Neural progenitor cell (in vitro differentiated cells): ENCODE results near the gene ZNF777. TPM values are rescaled to one million over a fixed set of nuclear protein-coding genes. Genes with fewer than 3 reads are reported as not detected.

Source experiments
- DNase-seq: peaks from one replicate; pipeline ENCODE4 v3.0.0-alpha.2; 2016; ENCODE audit warnings: low spot score
- H2AFZ ChIP-seq: fragments of 200-600 bp; sonication (generic); replicated peaks from 2 replicates; pipeline ENCODE4 v1.6.1; 2016; ENCODE audit warnings: antibody characterized with exemption
- H3F3A ChIP-seq: fragments of 200-600 bp; sonication (generic); 2 replicates; pipeline ENCODE4 v1.6.1; 2016; ENCODE audit warnings: antibody characterized with exemption, low read depth
- H3K27ac ChIP-seq: fragments of 200-600 bp; sonication (generic); 2 replicates; pipeline ENCODE4 v1.5.1; 2016; ENCODE audit warnings: mild to moderate bottlenecking
- H3K27me3 ChIP-seq: fragments of 200-600 bp; sonication (generic); 2 replicates; pipeline ENCODE4 v1.6.1; 2016; ENCODE audit warnings: mild to moderate bottlenecking, moderate library complexity
- H3K36me3 ChIP-seq: fragments of 200-600 bp; sonication (generic); 2 replicates; pipeline ENCODE4 v1.5.1; 2016
- H3K4me1 ChIP-seq: fragments of 200-600 bp; sonication (generic); 2 replicates; pipeline ENCODE4 v1.6.1; 2016; ENCODE audit warnings: mixed run types
- H3K4me2 ChIP-seq: fragments of 200-600 bp; sonication (generic); 2 replicates; pipeline ENCODE4 v1.6.1; 2016
- H3K4me3 ChIP-seq: fragments of 200-600 bp; sonication (generic); 2 replicates; pipeline ENCODE4 v1.5.1; 2016
- H3K79me2 ChIP-seq: fragments of 200-600 bp; sonication (generic); 2 replicates; pipeline ENCODE4 v1.6.1; 2016; ENCODE audit warnings: low read depth
- H3K9ac ChIP-seq: fragments of 200-600 bp; sonication (generic); 2 replicates; pipeline ENCODE4 v1.6.1; 2016
- H3K9me3 ChIP-seq: fragments of 200-600 bp; sonication (generic); 2 replicates; pipeline ENCODE4 v1.5.1; 2016; ENCODE audit warnings: low read depth
- H4K20me1 ChIP-seq: fragments of 200-600 bp; sonication (generic); 2 replicates; pipeline ENCODE4 v1.6.1; 2016; ENCODE audit warnings: low read depth
- H3K27ac Mint-ChIP-seq: 3 replicates; pipeline ENCODE4 v1.8.0; 2021; ENCODE audit warnings: mixed read lengths
- H3K27me3 Mint-ChIP-seq: 2 replicates; pipeline ENCODE4 v1.8.0; 2022; ENCODE audit warnings: low read depth, mild to moderate bottlenecking, inconsistent platforms, moderate library complexity, mixed read lengths; ENCODE audit not compliant: insufficient read depth
- H3K36me3 Mint-ChIP-seq: 3 replicates; pipeline ENCODE4 v1.8.0; 2021; ENCODE audit warnings: mixed read lengths
- H3K4me1 Mint-ChIP-seq: 3 replicates; pipeline ENCODE4 v1.8.0; 2021; ENCODE audit warnings: mixed read lengths
- H3K4me3 Mint-ChIP-seq: 3 replicates; pipeline ENCODE4 v1.8.0; 2021; ENCODE audit warnings: mild to moderate bottlenecking, moderate library complexity, mixed read lengths
- H3K9me3 Mint-ChIP-seq: 3 replicates; pipeline ENCODE4 v1.8.0; 2020; ENCODE audit warnings: mixed read lengths
- CTCF ChIP-seq: fragments of 200-600 bp; sonication (generic); IDR thresholded peaks from 2 replicates; pipeline ENCODE4 v1.5.1; 2017; ENCODE audit warnings: antibody characterized with exemption, mild to moderate bottlenecking
- EZH2 ChIP-seq: fragments of 200-600 bp; sonication (generic); IDR thresholded peaks from 2 replicates; pipeline ENCODE4 v1.6.1; 2017; ENCODE audit warnings: antibody characterized with exemption, mild to moderate bottlenecking, moderate library complexity
- EZH2phosphoT487 ChIP-seq: fragments of 200-600 bp; sonication (generic); IDR thresholded peaks from 2 replicates; pipeline ENCODE4 v1.6.1; 2017; ENCODE audit warnings: antibody characterized with exemption
- total RNA-seq: library from RNA; depleted of rRNA; stranded (reverse); fragments of >200 nt; gene quantifications from 2 replicates; pipeline ENCODE4 v1.2.3, GENCODE V29; 2015; ENCODE audit warnings: low replicate concordance

ZNF777 gene
- total RNA-seq, 1 donor from 2014 or later = 6.6 TPM

- Histone ChIP-seq H3K9ac (no peak overlapping the region), H3K4me2 (no peak overlapping the region), H3K4me1 (no peaks in the 10 kb centered on the region), H3F3A (no peaks in the 10 kb centered on the region), H3K36me3 (peaks cover 14% of the 10 kb centered on the region), H3K4me3 (no peak overlapping the region), H3K27ac (no peak overlapping the region), H3K9me3 (peaks cover 6% of the 10 kb centered on the region), H3K27me3 (no peaks in the 10 kb centered on the region), H4K20me1 (no peaks in the 10 kb centered on the region), H2AFZ (no peak overlapping the region), H3K79me2 (peaks cover 10% of the 10 kb centered on the region)
- H3K4me1 Mint-ChIP-seq = no peaks in the 10 kb centered on the region
- peaks cover 2% of the 10 kb centered on the region for H3K27me3 Mint-ChIP-seq
- H3K9me3 Mint-ChIP-seq = peaks cover 5% of the 10 kb centered on the region
- H3K36me3 Mint-ChIP-seq = peaks cover 47% of the 10 kb centered on the region
- H3K4me3 Mint-ChIP-seq = no peak overlapping the region
- no peak overlapping the region for H3K27ac Mint-ChIP-seq
- TF ChIP-seq EZH2phosphoT487 (no peak), CTCF (no peak), EZH2 (no peak)
- DNase-seq = no peak
Observed at GRCh38 chr7:149479568-149479967, 18.7 kb upstream of the ZNF777 start.

- H3K9ac ChIP-seq = no peak overlapping the region
- Mint-ChIP-seq H3K36me3 (peaks cover 47% of the 10 kb centered on the region), H3K27ac (no peak overlapping the region), H3K9me3 (peaks cover 5% of the 10 kb centered on the region), H3K4me3 (no peak overlapping the region), H3K4me1 (no peaks in the 10 kb centered on the region), H3K27me3 (peaks cover 2% of the 10 kb centered on the region)
- no peak for DNase-seq
- H3K79me2 ChIP-seq = peaks cover 10% of the 10 kb centered on the region
- no peak overlapping the region for H3K4me2 ChIP-seq
- H3K9me3 ChIP-seq = peaks cover 6% of the 10 kb centered on the region
- H2AFZ ChIP-seq = no peak overlapping the region
- H3K27ac ChIP-seq = no peak overlapping the region
- H3K4me1 ChIP-seq = no peaks in the 10 kb centered on the region
- H3K36me3 ChIP-seq = peaks cover 14% of the 10 kb centered on the region
- TF ChIP-seq EZH2phosphoT487 = no peak
- TF ChIP-seq CTCF = no peak
- no peak for TF ChIP-seq EZH2
- no peaks in the 10 kb centered on the region for H3F3A ChIP-seq
- H4K20me1 ChIP-seq = no peaks in the 10 kb centered on the region
- H3K4me3 ChIP-seq = no peak overlapping the region
- no peaks in the 10 kb centered on the region for H3K27me3 ChIP-seq
Observed at GRCh38 chr7:149478754-149479153, 17.9 kb upstream of the ZNF777 start.

DNA sequence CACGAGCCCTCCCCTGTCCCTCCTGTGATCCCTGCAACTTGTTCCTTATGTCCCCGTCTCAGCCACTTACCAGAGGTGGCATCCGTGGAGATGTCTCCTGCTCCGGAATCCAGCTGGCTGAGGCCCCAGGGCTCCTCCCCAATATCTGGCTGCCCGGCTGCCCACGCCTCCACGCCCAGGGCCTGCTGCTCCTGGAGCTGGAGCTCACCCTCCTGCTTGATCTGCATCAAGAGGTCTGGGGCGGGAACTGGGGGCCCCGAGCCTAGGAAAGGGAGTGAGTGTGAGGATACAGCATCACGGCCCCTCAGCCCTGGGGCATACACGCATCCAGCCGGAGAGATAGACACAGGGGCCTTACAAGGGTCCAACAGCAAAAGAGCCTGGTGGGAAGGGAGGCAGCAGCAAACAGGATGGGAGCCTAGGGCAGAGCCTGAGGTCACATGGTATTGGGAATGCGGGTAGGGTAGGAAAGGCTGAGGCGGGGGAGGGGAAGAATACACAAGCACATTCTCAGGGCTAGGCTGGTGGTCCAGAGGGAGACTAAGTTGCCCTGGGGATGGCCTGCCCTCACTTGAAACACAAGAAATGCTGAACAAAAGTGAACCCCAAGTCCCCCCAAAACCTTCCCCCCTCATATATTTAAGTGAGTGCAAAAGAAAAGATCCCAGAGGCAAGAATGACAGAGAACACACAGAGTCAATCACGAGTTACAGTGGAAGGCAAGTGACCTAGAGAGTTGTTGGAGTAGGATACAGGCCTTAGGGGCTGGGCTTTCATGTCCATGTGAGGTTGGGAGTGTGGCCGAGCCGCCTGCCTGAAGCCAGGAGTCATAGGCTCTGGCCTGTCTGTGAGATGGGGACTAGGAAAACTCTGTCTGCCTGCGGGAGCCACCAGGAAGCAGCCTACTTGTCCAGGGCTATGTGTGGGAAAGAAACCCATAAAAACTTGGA is 16.9 kb upstream of the ZNF777 start:
- no peak overlapping the region for H3K27ac ChIP-seq
- no peak for TF ChIP-seq CTCF
- no peak for TF ChIP-seq EZH2phosphoT487
- TF ChIP-seq EZH2 = no peak
- H3K9me3 ChIP-seq = peaks cover 6% of the 10 kb centered on the region
- peak; percentile 21 for DNase-seq
- H3K27me3 ChIP-seq = no peaks in the 10 kb centered on the region
- H3K4me1 ChIP-seq = no peaks in the 10 kb centered on the region
- H3K79me2 ChIP-seq = peaks cover 10% of the 10 kb centered on the region
- H3K27me3 Mint-ChIP-seq = peaks cover 2% of the 10 kb centered on the region
- no peaks in the 10 kb centered on the region for H3K4me1 Mint-ChIP-seq
- no peak overlapping the region for H3K4me3 Mint-ChIP-seq
- H3K36me3 ChIP-seq = peaks cover 14% of the 10 kb centered on the region
- no peaks in the 10 kb centered on the region for H3F3A ChIP-seq
- no peak overlapping the region for H3K4me2 ChIP-seq
- H3K27ac Mint-ChIP-seq = peak overlapping the region; percentile 12
- peaks cover 51% of the 10 kb centered on the region for H3K36me3 Mint-ChIP-seq
- H3K4me3 ChIP-seq = no peak overlapping the region
- no peaks in the 10 kb centered on the region for H4K20me1 ChIP-seq
- H2AFZ ChIP-seq = no peak overlapping the region
- H3K9me3 Mint-ChIP-seq = peaks cover 5% of the 10 kb centered on the region
- H3K9ac ChIP-seq = no peak overlapping the region
